ENCODE results near the gene SLC27A2. TPM values are rescaled to one million over a fixed set of nuclear protein-coding genes. Genes with fewer than 3 reads are reported as not detected.

The SLC27A2 gene
- polyA plus RNA-seq, 1 experiment = 0.11 TPM

GRCh38 chr15:50143255-50143860, 38.6 kb upstream of the SLC27A2 start:
- CTCF ChIA-PET = interaction anchor here (1.1 kb wide), 1 partner anchor 908 kb away, joined by 4 read pairs; no protein-coding TSS in a partner anchor

GRCh38 chr15:50144341-50145120, 37.5 kb upstream of the SLC27A2 start:
- Histone ChIP-seq H3K27me3 (ENCODE audit: control insufficient read depth, insufficient read depth, low read length) (no peaks in the 10 kb centered on the region), H3K9me3 (ENCODE audit: control insufficient read depth, insufficient read depth, low read length) (no peaks in the 10 kb centered on the region), H3K27ac (ENCODE audit: low read depth, low read length) (no peak overlapping the region), H3K4me3 (ENCODE audit: low read depth, low read length) (no peak overlapping the region)
- ChIA-PET POLR2A (interaction anchor here (0.9 kb wide), 1 partner anchor 721 kb away, joined by 4 read pairs; the partner anchor contains the start of gene FGF7), CTCF (interaction anchor here (0.5 to 2.8 kb wide), 36 partner anchors 7 to 1786 kb away, joined by 3 to 18 read pairs (median 4); partner anchors contain the start of gene FGF7)
- DNase-seq (ENCODE audit: low read depth, low spot score) = no peak
- TF ChIP-seq CTCF (IDR thresholded peaks at IDR 0.05; ENCODE audit: low read depth, low read length) = no peak

More at GRCh38 chr15:50143255-50143860, 38.6 kb upstream of the SLC27A2 start:
- H3K9me3 ChIP-seq (ENCODE audit: control insufficient read depth, insufficient read depth, low read length) = no peaks in the 10 kb centered on the region
- no peak for DNase-seq (ENCODE audit: low read depth, low spot score)
- POLR2A ChIA-PET = no interaction called here
- no peaks in the 10 kb centered on the region for H3K27me3 ChIP-seq (ENCODE audit: control insufficient read depth, insufficient read depth, low read length)
- no peak overlapping the region for H3K4me3 ChIP-seq (ENCODE audit: low read depth, low read length)
- no peak overlapping the region for H3K27ac ChIP-seq (ENCODE audit: low read depth, low read length)
- TF ChIP-seq CTCF (IDR thresholded peaks at IDR 0.05; ENCODE audit: low read depth, low read length) = no peak

GRCh38 chr15:50145451-50145872, 36.5 kb upstream of the SLC27A2 start:
- ChIA-PET POLR2A (interaction anchor here (0.9 kb wide), 1 partner anchor 722 kb away, joined by 4 read pairs; the partner anchor contains the start of gene FGF7), CTCF (interaction anchor here (0.5 to 2.8 kb wide), 37 partner anchors 8 to 1787 kb away, joined by 3 to 18 read pairs (median 4); partner anchors contain the start of gene FGF7)
- peak; percentile 65 for DNase-seq (ENCODE audit: low read depth, low spot score)
- peak; percentile 46 for TF ChIP-seq CTCF (IDR thresholded peaks at IDR 0.05; ENCODE audit: low read depth, low read length)
- no peaks in the 10 kb centered on the region for H3K27me3 ChIP-seq (ENCODE audit: control insufficient read depth, insufficient read depth, low read length)
- H3K27ac ChIP-seq (ENCODE audit: low read depth, low read length) = no peak overlapping the region
- H3K9me3 ChIP-seq (ENCODE audit: control insufficient read depth, insufficient read depth, low read length) = no peaks in the 10 kb centered on the region
- no peak overlapping the region for H3K4me3 ChIP-seq (ENCODE audit: low read depth, low read length)

GRCh38 chr15:50146632-50147031, 35.4 kb upstream of the SLC27A2 start:
- CTCF ChIA-PET = interaction anchor here (0.7 to 2.8 kb wide), 4 partner anchors 91 to 911 kb away, joined by 3 to 18 read pairs (median 7); no protein-coding TSS in a partner anchor
- POLR2A ChIA-PET = no interaction called here

More at GRCh38 chr15:50146632-50147031, 35.4 kb upstream of the SLC27A2 start:
- Histone ChIP-seq H3K27me3 (ENCODE audit: control insufficient read depth, insufficient read depth, low read length) (no peaks in the 10 kb centered on the region), H3K4me3 (ENCODE audit: low read depth, low read length) (no peak overlapping the region), H3K9me3 (ENCODE audit: control insufficient read depth, insufficient read depth, low read length) (no peaks in the 10 kb centered on the region), H3K27ac (ENCODE audit: low read depth, low read length) (no peak overlapping the region)
- DNase-seq (ENCODE audit: low read depth, low spot score) = no peak
- TF ChIP-seq CTCF (IDR thresholded peaks at IDR 0.05; ENCODE audit: low read depth, low read length) = no peak

Measured in AG04450 (cell line).